ENCODE data around the gene MAL.

DNA sequence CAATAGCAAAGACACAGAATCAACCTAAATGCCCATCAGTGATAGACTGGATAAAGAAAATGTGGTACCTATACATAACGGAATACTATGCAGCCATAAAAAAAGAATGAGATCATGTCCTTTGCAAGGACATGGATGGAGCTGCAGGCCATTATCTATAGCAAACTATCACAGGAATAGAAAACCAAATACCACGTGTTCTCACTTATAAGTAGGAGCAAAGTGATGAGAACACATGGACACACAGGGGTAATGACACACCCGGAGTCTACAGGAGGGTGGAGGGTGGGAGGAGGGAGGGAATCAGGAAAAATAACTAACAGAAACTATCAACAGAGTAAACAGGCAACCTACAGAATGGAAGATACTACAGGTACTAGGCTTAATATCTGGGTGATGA is 46.6 kb upstream of the MAL start:
- TF ChIP-seq, protein P1, sequence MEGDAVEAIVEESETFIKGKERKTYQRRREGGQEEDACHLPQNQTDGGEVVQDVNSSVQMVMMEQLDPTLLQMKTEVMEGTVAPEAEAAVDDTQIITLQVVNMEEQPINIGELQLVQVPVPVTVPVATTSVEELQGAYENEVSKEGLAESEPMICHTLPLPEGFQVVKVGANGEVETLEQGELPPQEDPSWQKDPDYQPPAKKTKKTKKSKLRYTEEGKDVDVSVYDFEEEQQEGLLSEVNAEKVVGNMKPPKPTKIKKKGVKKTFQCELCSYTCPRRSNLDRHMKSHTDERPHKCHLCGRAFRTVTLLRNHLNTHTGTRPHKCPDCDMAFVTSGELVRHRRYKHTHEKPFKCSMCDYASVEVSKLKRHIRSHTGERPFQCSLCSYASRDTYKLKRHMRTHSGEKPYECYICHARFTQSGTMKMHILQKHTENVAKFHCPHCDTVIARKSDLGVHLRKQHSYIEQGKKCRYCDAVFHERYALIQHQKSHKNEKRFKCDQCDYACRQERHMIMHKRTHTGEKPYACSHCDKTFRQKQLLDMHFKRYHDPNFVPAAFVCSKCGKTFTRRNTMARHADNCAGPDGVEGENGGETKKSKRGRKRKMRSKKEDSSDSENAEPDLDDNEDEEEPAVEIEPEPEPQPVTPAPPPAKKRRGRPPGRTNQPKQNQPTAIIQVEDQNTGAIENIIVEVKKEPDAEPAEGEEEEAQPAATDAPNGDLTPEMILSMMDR (IDR thresholded peaks at IDR 0.05; ENCODE audit: low read depth, low read length) = no peak
- no peak for TF ChIP-seq POLR2A (IDR thresholded peaks at IDR 0.05; ENCODE audit: extremely low read depth, insufficient read length)
